Stimulated activated CD4-positive, alpha-beta T cell treated with anti-CD3 and anti-CD28 coated beads, Interleukin-12 subunit alpha, Interleukin-12 subunit beta, amount 100 ng/mL, for 4 hours (primary cell): ENCODE measurements around the gene EHBP1L1.
"Not testable (repeated sequence)": the region's sequence is repeated elsewhere in the genome, so short reads cannot be mapped to it uniquely, and the experiment has no call there.

Source experiments
- DNase-seq: peaks from one replicate; pipeline ENCODE4 v3.0.0-alpha.2; 2020

EHBP1L1 gene

DNA sequence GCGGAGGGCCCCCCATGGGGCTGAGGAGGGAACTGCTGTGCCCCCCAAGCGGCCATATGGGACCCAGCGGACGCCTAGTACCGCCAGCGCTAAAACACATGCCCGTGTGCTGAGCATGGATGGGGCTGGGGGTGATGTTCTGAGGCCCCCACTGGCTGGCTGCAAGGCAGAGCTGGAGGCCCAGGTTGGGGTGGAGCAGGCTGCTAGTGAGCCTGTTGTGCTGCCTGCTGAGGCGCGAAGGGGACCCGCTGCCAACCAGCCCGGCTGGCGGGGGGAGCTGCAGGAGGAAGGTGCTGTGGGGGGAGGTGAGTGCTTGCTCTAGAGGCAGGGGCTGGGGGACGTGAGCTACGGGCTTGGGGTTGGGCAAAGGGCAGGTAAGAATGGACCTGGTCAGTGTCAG lies 42.9 kb downstream of the EHBP1L1 start:
- no peak for DNase-seq

DNA sequence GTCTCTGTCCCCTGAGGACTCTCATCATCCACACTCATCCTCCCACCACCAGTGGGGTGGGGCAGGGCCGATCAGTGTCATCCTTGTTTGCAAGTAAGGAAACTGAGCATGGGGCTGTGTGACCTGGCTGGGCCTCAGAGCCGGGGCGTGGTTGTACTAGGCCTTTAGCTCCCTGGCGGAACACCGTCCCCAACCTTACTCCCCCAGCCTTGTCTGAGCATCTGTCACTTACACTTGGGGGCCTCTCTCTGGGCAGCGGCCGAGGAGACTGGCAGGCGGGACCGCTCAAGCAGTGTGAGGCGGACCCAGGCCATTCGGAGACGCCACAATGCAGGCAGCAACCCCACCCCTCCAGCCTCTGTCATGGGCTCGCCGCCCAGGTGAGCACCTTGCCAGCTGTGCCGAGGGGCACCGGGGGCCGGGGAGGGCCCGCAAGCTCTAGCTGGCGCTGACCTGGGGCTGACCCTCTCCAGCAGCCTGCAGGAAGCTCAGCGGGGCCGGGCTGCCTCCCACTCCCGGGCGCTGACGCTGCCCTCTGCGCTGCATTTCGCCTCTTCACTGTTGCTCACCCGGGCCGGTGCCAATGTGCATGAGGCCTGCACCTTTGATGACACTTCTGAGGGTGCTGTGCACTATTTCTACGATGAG lies 43.6 kb downstream of the EHBP1L1 start:
- DNase-seq: no peak

DNA sequence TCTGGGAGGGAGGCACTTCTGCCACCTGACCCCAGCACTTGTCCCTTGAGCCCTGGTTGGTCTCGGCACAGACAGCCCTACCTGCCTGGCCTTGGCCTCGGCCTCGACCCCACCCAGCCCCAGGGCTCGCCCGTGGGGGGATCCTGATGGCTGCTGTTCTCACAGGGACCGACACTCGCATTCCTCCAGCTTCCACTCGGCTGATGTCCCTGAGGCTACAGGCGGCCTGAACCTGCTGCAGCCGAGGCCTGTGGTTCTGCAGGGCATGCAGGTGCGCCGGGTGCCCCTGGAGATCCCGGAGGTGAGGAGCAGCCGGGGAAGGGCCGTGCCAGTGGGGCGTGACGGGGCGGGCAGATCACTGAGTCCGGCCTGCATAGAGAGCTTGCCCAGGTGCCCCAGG lies 44.8 kb downstream of the EHBP1L1 start:
- no peak for DNase-seq

DNA sequence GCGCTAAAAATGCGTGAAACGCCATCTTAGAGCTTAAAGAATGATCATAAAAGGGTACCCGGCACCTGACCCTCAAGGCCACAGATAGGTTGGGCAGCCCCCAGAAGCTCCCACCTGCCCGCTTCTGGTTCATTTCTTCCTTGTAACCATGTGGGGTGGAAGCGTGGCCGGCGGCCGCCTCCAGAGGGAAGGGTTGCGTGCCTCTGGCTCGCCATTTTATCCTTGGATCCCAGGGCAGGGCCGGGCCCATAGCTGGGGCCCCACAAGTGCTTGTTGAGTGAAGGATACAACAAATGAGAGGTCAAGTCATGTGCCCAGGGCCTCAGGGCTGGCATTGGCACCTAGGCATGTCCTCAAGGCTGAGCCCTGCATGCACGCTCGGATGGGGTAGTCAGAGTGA lies 45.6 kb downstream of the EHBP1L1 start:
- no peak for DNase-seq

DNA sequence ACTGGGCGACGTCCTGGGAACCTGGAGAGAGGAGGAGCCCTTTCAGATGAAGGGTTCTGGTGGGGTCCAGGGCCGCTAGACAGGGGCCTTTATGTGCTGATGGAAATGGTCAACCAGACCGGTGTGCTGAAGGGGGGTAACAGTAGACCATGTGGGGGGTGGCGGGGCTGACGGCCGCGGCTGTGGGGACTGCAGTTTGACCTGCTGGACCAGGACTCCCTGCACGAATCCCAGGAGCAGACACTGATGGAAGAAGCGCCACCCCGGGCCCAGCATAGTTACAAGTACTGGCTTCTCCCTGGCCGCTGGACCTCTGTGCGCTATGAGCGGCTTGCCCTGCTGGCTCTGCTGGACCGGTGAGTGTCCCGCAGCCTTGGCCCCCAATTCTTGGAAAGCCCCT lies 46.2 kb downstream of the EHBP1L1 start:
- DNase-seq: no peak

DNA sequence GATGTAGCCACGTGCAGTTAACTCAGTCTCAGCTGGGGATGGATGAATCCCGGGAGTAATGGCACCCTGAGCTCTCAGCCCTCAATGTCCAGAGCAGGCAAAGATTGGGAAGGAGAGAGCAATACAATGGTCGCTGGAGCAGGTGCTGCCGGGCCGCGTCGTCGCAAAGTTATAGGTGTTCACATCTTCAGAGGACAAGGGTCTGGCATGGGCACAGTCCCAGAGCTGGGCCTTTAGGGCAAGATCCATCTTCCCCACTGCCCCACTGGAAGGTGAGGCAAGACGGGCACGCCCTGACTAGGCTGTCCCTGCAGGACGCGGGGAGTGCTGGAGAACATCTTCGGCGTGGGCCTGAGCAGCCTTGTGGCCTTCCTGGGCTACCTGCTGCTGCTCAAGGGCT lies 47.3 kb downstream of the EHBP1L1 start:
- DNase-seq: no peak

DNA sequence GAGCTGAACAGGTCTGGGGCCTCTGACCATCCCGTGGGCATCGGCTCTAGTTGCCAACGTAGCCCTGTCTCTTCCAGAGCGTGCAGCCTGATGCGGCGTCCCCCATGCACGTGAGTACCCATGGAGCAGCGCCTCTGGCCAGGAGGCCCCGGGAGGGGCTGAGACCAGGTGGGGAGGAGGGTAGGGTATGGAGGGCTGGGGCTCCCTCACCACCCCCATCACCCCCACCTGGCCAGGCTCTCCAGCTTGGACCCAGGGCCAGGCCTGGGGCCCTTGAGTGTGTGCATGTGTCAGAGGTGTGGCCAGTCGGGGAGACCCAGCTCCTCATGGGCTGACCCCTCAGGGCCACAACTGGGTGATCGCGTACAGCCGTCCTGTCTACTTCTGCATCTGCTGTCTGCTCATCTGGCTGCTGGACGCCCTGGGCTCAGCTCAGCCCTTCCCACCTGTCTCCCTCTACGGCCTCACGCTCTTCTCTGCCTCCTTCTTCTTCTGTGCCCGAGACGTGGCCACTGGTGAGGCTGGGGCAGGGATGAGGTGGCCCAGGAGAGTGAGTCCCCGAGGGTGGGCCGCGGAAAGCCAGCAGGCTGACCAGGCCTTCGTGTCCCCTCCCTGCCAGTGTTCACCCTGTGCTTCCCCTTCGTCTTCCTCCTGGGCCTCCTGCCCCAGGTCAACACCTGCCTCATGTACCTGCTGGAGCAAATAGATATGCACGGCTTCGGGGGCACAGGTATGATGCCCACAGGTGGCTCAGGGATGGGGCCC lies 48.2 kb downstream of the EHBP1L1 start:
- no peak for DNase-seq

DNA sequence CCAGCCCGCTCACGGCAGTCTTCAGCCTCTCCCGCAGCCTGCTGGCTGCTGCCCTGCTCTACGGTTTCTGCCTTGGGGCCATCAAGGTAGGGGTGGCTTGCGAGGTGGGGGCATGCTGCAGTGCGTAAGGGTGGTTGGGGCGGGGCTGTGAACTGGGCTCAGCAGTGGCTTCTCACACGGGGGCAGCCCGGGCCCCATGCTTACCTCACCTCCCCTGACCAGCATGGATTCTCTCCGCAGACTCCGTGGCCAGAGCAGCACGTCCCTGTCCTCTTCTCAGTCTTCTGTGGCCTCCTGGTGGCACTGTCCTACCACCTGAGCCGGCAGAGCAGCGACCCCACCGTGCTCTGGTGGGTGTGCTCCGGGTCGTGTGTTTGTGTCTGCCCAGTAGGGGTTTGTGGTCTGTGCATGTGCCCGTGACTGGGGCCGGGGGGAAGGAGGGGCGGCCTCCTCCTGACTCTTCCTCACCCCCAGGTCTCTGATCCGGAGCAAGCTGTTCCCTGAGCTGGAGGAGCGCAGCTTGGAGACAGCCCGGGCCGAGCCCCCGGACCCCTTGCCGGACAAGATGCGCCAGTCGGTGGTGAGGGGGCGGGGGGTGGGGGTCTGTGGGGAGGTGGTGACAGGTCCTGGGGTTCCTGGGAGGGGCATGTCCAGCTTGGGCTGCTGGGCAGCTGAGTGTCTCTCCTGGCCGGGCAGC lies 49.2 kb downstream of the EHBP1L1 start:
- no peak for DNase-seq

DNA sequence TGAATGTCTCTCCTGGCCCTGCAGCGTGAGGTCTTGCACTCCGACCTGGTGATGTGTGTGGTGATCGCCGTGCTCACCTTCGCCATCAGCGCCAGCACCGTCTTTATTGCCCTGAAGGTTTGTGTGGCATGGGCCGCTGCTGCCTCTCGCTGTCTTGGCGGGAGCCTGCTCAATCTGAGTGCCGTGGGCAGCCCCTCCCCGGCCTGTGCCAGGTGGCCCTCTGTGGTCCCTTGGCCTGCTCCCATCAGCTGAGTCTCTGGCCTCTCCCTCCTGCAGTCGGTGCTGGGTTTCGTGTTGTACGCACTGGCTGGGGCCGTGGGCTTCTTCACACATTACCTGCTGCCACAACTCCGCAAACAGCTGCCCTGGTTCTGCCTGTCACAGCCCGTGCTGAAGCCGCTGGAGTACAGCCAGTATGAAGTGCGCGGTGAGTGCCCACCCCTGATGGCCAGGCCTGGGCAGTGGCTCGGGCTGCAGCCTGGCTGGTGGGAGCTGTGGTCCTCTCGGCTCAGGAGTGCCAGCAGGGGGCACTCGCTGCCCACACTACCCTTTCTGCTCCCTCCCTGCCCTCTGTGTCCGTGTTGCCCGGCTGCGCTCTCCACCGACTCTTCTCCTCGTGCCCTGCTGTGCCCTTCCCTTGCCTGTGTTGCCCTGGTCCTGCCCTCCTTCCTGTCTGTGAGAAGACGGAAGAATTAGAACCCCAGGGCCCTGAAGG lies 49.9 kb downstream of the EHBP1L1 start:
- DNase-seq: peak; percentile 35

DNA sequence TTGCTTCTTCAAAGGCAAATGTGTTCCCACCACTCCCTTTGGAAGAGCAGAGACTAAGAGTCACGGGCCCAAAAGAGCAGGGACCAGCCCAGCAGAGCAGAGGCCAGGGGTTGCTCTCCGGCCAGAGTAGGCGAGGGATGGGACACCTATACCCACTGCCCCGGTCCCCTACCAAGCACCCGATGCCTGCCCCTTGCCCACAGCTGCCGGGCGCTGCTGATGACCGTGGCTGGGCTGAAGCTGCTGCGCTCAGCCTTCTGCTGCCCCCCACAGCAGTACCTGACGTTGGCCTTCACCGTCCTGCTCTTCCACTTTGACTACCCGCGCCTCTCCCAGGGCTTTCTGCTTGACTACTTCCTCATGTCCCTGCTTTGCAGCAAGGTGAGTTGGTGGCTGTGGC lies 51.3 kb downstream of the EHBP1L1 start:
- no peak for DNase-seq

DNA sequence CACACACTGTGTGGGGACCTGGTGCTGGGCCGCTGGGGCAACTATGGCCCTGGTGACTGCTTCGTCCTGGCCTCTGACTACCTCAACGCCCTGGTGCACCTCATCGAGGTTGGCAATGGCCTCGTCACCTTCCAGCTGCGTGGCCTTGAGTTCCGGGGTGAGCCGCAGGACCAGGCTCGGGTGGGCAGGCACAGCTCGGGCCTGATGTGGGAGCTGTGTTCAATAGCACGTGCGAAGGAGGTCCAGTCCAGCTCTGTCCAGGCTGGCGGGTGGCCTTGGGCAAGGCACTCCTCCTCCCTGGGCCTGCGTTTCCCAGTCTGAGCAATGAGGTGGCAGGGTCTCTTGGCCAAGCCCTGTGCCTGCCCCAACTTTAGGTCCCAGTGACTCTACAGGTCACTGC lies 53.7 kb downstream of the EHBP1L1 start:
- no peak for DNase-seq

DNA sequence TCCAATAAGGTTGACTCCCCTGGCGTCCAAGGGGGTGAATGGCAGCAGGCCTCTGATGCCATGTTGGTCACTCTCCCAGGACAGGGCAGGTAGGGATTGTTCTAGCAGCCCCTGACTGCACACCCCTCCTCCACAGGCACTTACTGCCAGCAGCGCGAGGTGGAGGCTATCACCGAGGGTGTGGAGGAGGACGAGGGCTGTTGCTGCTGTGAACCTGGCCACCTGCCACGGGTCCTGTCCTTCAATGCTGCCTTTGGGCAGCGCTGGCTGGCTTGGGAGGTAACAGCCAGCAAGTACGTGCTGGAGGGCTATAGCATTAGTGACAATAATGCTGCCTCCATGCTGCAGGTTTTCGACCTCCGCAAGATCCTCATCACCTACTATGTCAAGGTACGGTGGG lies 54.4 kb downstream of the EHBP1L1 start:
- no peak for DNase-seq

DNA sequence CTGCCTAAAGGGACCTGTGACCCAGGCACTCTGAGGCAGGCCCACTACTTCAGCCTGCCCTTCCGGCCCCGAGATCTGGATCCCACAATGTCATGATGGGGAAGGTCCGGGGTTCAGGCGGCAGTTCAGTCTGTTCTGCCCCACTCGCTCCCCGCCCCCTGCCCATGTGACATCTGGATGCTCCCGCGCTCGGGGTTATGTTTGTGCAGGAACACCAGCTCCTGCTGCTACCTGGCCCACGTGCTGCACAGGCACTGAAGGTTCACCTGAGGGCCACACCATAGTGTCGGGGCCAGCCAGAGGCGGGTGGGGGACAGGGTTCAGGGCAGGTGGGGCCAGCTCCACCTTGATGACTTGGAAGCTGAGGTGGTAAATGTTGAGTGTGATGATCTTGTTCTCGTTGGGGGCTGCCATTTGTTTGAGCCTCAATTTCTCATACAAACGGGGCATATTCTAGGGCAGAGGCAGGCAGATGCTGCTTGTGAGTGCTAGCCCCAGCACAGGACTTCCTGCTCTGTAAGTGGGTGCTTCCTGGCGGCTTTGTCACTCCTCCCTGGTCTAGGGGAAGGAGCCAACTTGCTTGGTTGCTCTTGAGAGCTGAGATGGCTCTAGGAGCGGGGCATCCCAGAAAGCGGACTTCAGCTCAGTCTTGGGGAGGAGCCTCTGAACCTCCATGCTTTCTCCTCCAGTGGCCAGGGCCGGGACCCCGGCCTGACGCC lies 57.7 kb downstream of the EHBP1L1 start:
- DNase-seq: no peak

DNA sequence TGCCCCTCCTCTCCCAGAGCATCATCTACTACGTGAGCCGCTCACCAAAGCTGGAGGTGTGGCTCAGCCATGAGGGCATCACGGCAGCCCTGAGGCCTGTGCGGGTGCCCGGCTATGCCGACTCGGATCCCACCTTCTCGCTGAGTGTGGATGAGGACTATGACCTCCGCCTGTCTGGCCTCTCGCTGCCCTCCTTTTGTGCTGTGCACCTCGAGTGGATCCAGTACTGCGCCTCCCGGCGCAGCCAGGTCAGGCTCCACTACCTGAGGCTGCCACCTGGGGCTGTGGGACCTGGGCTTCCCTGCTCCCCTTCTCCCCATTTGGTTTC lies 58.2 kb downstream of the EHBP1L1 start:
- DNase-seq: no peak

DNA sequence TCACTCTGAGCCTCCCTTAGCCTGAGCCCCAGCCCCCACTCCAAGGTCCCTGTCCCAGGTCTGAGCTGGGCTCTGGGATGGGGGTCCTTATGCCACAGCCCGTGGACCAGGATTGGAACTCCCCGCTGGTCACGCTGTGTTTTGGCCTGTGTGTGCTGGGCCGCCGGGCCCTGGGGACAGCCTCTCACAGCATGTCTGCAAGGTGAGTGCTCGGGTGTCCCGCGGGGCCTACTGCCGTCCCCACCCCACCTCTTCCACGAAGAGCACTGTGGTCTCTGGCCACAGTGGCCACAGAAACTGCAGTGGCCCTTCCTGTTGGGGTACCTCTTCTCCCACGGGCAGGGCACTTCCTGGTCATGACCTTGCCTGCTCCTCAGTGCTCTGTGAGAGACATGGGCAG lies 58.6 kb downstream of the EHBP1L1 start:
- DNase-seq: no peak

DNA sequence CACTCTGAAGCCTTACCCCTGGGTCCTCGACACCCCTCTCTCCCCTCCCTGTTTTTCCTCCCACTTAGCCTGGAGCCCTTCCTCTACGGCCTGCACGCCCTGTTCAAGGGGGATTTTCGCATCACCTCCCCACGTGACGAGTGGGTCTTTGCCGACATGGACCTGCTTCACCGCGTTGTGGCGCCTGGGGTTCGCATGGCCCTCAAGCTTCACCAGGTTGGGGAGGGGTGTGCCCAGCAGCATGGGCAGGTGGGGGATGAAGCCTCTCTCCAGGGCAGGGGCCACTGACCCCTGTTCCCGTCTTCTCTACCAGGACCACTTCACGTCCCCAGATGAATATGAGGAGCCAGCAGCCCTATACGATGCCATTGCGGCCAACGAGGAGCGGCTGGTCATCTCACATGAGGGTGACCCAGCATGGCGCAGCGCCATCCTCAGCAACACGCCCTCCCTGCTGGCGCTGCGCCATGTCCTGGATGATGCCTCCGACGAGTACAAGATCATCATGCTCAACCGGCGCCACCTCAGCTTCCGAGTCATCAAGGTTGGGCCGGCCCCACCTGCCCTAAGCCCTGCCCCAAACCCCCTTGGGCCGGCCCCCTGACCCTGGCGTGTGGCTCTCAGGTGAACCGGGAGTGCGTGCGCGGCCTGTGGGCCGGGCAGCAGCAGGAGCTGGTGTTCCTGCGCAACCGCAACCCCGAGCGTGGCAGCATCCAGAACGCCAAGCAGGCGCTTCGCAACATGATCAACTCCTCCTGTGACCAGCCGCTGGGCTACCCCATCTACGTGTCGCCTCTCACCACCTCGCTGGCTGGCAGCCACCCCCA lies 59.3 kb downstream of the EHBP1L1 start:
- DNase-seq: no peak

DNA sequence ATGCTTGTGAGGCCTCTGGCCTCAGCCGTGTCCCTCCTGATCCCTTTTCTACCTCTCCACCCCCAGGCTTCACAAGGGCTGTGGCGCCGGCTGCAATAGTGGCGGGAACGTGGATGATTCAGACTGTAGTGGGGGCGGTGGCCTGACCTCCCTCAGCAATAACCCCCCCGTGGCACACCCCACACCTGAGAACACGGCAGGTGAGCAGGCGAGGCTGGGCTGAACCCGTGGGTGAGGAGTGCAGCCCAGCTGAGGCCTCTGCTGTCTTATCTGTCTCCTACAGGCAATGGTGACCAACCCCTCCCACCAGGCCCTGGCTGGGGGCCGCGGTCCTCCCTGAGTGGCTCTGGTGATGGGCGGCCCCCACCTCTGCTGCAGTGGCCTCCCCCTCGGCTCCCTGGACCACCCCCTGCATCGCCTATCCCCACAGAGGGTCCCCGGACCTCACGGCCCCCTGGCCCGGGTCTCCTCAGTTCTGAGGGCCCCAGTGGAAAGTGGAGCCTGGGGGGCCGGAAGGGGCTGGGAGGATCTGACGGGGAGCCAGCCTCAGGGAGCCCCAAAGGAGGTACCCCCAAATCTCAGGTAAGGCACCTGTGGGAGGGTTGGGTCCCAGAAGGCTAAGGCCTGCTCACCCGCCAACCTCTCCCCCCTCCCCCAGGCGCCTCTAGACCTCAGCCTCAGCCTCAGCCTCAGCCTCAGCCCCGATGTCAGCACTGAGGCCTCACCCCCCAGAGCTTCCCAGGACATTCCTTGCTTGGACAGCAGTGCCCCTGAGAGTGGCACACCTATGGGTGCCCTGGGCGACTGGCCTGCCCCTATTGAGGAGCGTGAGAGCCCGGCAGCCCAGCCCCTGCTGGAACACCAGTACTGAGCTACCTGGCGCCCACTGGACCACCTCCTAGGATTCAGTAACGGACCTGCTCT lies 60.5 kb downstream of the EHBP1L1 start:
- no peak for DNase-seq

DNA sequence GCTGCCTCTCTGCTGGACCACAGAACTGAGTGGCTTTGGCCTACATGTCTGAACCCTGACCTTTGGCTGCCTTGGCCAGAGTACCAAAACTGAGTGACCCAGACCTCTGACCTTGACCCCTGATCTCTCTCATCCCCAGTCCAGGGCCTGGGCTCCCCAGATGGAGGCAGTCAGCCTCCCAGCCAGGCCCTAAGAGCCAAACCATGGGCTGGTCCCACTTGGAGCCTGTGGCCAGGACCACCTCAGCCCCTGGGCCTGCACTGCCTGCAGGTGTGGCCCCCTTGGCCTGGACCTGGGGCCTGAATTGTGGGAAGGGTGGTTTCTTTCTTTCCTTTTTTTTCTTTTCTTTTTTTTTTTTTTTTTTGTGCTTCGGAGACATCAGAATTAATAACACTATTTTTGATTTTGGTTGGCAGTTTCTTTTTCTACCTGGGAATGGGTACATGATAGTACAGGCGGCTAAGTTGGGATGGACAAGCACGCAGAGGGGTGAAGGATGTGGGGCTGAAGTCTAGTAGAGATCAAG lies 61.2 kb downstream of the EHBP1L1 start:
- no peak for DNase-seq

DNA sequence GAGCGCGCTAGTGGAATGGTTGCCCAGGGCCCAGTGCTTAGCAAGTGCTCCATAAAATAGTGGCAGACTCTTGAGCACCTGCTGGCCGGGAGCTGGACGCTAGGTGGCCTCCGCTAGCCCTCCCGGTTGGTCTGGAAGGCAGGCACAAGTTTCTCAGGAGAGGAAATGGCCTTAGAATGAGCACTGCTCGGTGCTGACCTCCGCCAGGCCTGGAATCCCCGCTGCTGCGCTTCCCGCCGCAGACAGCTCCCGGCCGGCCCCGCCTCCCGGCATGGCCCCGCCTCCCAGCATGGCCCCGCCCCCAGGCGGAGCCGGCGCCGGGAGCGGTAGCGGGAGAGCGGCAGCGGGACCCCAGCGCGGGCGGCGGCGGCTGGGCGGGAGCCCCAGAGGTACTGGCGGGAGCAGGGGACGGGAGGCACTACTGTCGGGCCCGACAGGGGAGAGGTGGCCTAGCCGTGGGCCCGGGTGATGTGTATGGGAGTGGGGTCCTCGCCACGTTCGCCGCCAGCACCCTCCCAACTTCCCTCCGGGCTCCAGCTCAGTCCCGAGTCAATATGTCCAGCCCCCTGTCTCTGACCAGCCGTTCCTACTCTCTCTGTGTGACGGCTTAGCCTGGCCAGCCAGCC lies 62.1 kb downstream of the EHBP1L1 start, which contains the start of gene SIPA1:
Gene SIPA1 (plus strand): TSS at position 308 of the 626 bp plus-strand sequence. CDS start 2,821 bp downstream, outside the sequence.
- peak; percentile 79 for DNase-seq

DNA sequence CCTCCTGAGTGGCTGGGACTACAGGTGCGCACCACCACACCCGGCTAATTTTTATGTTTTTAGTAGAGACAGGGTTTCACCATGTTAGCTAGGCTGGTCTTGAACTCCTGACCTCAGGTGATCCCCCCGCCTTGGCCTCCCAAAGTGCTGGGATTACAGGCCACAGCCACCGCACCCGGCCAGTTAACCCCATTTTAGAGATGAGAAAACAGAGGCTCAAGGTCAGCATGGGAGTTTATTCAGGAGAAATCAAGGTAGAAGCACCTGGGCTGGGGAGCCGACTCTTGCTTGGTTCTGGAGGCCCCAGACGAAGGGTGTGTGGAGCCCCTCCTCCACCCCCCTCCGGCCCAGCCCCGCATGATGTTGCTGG lies 63.4 kb downstream of the EHBP1L1 start:
- DNase-seq: not testable (repeated sequence)
